GM21529 (cell line): ENCODE results near the gene CAMTA1.

Experiments used
- ATAC-seq: cut with Tn5 transposase; IDR thresholded peaks from one replicate; pipeline ENCODE4 v1.9.1; 2021; ENCODE audit not compliant: unreplicated experiment

CAMTA1 gene

GRCh38 chr1:7670334-7671145 is 885.3 kb downstream of the CAMTA1 start:
- no peak for ATAC-seq

- no peak for ATAC-seq
Observed at GRCh38 chr1:7671146-7671465, 885.9 kb downstream of the CAMTA1 start.

- ATAC-seq: no peak
Observed at GRCh38 chr1:7671676-7672075, 886.4 kb downstream of the CAMTA1 start.

- no peak for ATAC-seq
Observed at GRCh38 chr1:7672864-7673263, 887.6 kb downstream of the CAMTA1 start.

- ATAC-seq: no peak
Observed at GRCh38 chr1:7674972-7675371, 889.7 kb downstream of the CAMTA1 start.

- no peak for ATAC-seq
Observed at GRCh38 chr1:7675431-7676273, 890.4 kb downstream of the CAMTA1 start.

GRCh38 chr1:7676274-7676945 is 891.2 kb downstream of the CAMTA1 start:
- ATAC-seq: no peak

- no peak for ATAC-seq
Observed at GRCh38 chr1:7677111-7677510, 891.9 kb downstream of the CAMTA1 start.

GRCh38 chr1:7677815-7678214 is 892.6 kb downstream of the CAMTA1 start:
- ATAC-seq: no peak

GRCh38 chr1:7678491-7679158 is 893.4 kb downstream of the CAMTA1 start:
- no peak for ATAC-seq

- no peak for ATAC-seq
Observed at GRCh38 chr1:7679159-7679872, 894.1 kb downstream of the CAMTA1 start.

GRCh38 chr1:7679873-7680206 is 894.6 kb downstream of the CAMTA1 start:
- ATAC-seq: no peak

GRCh38 chr1:7680207-7680954 is 895.1 kb downstream of the CAMTA1 start:
- ATAC-seq: no peak

GRCh38 chr1:7680955-7681268 is 895.7 kb downstream of the CAMTA1 start:
- no peak for ATAC-seq

GRCh38 chr1:7681401-7681800 is 896.1 kb downstream of the CAMTA1 start:
- ATAC-seq: no peak

- ATAC-seq: no peak
Observed at GRCh38 chr1:7683521-7683920, 898.3 kb downstream of the CAMTA1 start.

GRCh38 chr1:7684132-7684531 is 898.9 kb downstream of the CAMTA1 start:
- no peak for ATAC-seq

GRCh38 chr1:7684861-7685635 is 899.8 kb downstream of the CAMTA1 start:
- no peak for ATAC-seq

- no peak for ATAC-seq
Observed at GRCh38 chr1:7686301-7686850, 901.1 kb downstream of the CAMTA1 start.
